Right atrium auricular region (tissue), 2 donors: ENCODE measurements around the gene DDX10. TPM values are rescaled to one million over a fixed set of nuclear protein-coding genes. Genes with fewer than 3 reads are reported as not detected.

Experiments
- DNase-seq: peaks from one replicate; pipeline ENCODE4 v3.0.0-alpha.2; 2019; ENCODE audit warnings: low spot score
- H3K27ac ChIP-seq, 2 donors: fragments of 200-600 bp; sonication (generic); 1 replicate in 1 of 2; 2 replicates in 1 of 2; pipeline ENCODE4 v1.5.1; 2016 to 2019
- H3K27me3 ChIP-seq, 2 donors: fragments of 200-600 bp; sonication (generic); one replicate each; pipeline versions ENCODE4 v1.5.1 to v1.6.0; 2017 to 2019
- H3K36me3 ChIP-seq: fragments of 200-600 bp; sonication (generic); one replicate; pipeline ENCODE4 v1.5.1; 2016
- H3K4me1 ChIP-seq, 2 donors: fragments of 200-600 bp; sonication (generic); one replicate each; pipeline versions ENCODE4 v1.5.1 to v1.6.0; 2017 to 2019
- H3K4me3 ChIP-seq, 2 donors: fragments of 200-600 bp; sonication (generic); 1 replicate in 1 of 2; 2 replicates in 1 of 2; pipeline ENCODE4 v1.5.1; 2017 to 2019; ENCODE audit warnings: mild to moderate bottlenecking in 1 of 2, moderate library complexity in 1 of 2
- H3K9me3 ChIP-seq, 2 donors: fragments of 200-600 bp; sonication (generic); one replicate each; pipeline ENCODE4 v1.5.1; 2019
- CTCF ChIP-seq, 2 donors: fragments of 200-600 bp; sonication (generic); IDR thresholded peaks; one replicate each; pipeline ENCODE4 v1.5.1; 2019; ENCODE audit warnings: antibody characterized with exemption in 2 of 2
- total RNA-seq, 2 donors: library from RNA; depleted of rRNA; stranded (reverse); fragments of >200 nt; gene quantifications; one replicate each; pipeline ENCODE4 v1.1.0, GENCODE V29; 2016

DDX10 gene
- total RNA-seq, 2 donors from 2014 or later: 11.8 to 13.1 TPM

GRCh38 chr11:108944471-108945178, 279.8 kb downstream of the DDX10 start:
- peaks cover 5% of the 10 kb centered on the region for H3K36me3 ChIP-seq
- no peaks in the 10 kb centered on the region for H3K27me3 ChIP-seq
- no peak overlapping the region for H3K4me3 ChIP-seq
- no peak for TF ChIP-seq CTCF (IDR thresholded peaks at IDR 0.05)
- H3K4me1 ChIP-seq: no peaks in the 10 kb centered on the region
- no peak for DNase-seq
- H3K27ac ChIP-seq: no peak overlapping the region
- peaks cover 0 to 6% of the 10 kb centered on the region in 2 donors for H3K9me3 ChIP-seq

DNA sequence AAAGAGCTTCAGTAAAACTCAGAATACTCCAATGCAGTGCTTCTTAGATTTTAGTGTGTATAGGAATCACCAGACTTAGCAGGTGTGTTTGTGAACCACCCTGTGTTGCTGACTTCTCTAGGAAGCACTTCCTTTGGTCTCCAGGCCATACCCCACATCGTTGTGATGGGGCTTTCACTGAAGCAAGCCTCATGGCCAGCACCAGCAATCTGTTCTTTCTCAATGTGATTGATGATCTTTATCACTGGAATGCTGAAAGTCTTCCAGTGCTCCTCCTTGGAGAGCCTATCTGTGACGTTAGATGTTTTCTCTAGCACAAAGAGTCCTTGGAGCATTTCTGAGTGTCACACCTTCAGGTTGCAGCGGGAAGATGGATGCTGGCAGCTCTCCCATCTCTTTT, 280.5 kb downstream of the DDX10 start:
- peaks cover 5% of the 10 kb centered on the region for H3K36me3 ChIP-seq
- no peak for TF ChIP-seq CTCF (IDR thresholded peaks at IDR 0.05)
- H3K4me1 ChIP-seq: no peaks in the 10 kb centered on the region
- no peaks in the 10 kb centered on the region for H3K27me3 ChIP-seq
- no peak for DNase-seq
- no peak overlapping the region for H3K4me3 ChIP-seq
- no peak overlapping the region for H3K27ac ChIP-seq
- H3K9me3 ChIP-seq: peaks cover 0 to 6% of the 10 kb centered on the region in 2 donors

GRCh38 chr11:108947654-108948570, 283.0 kb downstream of the DDX10 start:
- TF ChIP-seq CTCF (IDR thresholded peaks at IDR 0.05): no peak
- H3K27me3 ChIP-seq: no peaks in the 10 kb centered on the region
- H3K36me3 ChIP-seq: no peaks in the 10 kb centered on the region

GRCh38 chr11:108958368-108959104, 293.7 kb downstream of the DDX10 start:
- H3K36me3 ChIP-seq: no peaks in the 10 kb centered on the region
- TF ChIP-seq CTCF (IDR thresholded peaks at IDR 0.05): no peak
- no peaks in the 10 kb centered on the region for H3K4me1 ChIP-seq
- no peak for DNase-seq
- no peaks in the 10 kb centered on the region for H3K27me3 ChIP-seq
- H3K4me3 ChIP-seq: no peak overlapping the region
- H3K27ac ChIP-seq: no peak overlapping the region
- no peaks in the 10 kb centered on the region for H3K9me3 ChIP-seq

More at GRCh38 chr11:108947654-108948570, 283.0 kb downstream of the DDX10 start:
- no peak for DNase-seq
- no peaks in the 10 kb centered on the region for H3K4me1 ChIP-seq
- peaks cover 0 to 6% of the 10 kb centered on the region in 2 donors for H3K9me3 ChIP-seq
- no peak overlapping the region for H3K4me3 ChIP-seq
- H3K27ac ChIP-seq: no peak overlapping the region

- H3K36me3 ChIP-seq: no peaks in the 10 kb centered on the region
- no peaks in the 10 kb centered on the region for H3K4me1 ChIP-seq
- no peaks in the 10 kb centered on the region for H3K27me3 ChIP-seq
- H3K9me3 ChIP-seq: no peaks in the 10 kb centered on the region
- no peak overlapping the region for H3K27ac ChIP-seq
- no peak for DNase-seq
- no peak overlapping the region for H3K4me3 ChIP-seq
- no peak for TF ChIP-seq CTCF (IDR thresholded peaks at IDR 0.05)
Observed at GRCh38 chr11:108959105-108959761, 294.4 kb downstream of the DDX10 start.
